ENCODE data around the gene NF2.

Gene NF2

DNA sequence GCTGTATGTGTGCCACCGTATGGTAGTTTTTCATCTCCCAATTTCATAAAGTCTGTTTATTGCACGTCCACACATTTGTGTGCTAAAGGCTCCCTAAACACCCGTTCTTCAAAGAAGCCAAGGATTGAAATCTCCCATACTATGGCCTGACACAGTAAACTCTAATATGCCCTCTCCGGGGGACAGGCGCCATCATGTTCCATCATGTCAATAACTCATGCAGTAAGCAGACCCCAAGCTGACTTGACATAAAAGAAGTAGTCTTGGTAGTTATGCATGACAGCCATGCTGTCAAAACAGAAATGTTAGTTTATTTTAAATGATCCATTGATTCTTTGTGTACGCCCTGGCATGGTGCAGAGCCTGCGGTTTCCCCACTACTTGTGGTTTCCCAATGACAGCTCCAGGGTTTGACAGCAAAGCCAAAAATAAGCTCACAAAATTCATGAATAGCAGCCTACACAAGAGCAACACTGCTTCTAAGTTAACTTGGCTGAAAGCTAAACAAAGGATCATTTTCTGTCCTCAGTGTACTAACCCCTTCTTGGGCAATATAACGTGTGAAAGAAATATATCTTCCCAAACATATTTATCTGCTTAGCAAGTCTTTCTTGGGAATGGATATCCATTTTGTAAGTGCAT is 59.9 kb downstream of the NF2 start:
- Histone ChIP-seq H3K4me3 (ENCODE audit: low read depth in 1 of 2, low read length in 1 of 2) (no peak overlapping the region), H3K36me3 (peaks cover 11% of the 10 kb centered on the region), H3K4me1 (ENCODE audit: control insufficient read depth in 1 of 2, insufficient read depth in 1 of 2, low read depth in 1 of 2, low read length in 1 of 2) (peaks cover 19 to 23% of the 10 kb centered on the region in 2 experiments), H3K27ac (no peak overlapping the region), H3K27me3 (no peaks in the 10 kb centered on the region), H3K9me3 (no peaks in the 10 kb centered on the region)
- TF ChIP-seq, protein P1, sequence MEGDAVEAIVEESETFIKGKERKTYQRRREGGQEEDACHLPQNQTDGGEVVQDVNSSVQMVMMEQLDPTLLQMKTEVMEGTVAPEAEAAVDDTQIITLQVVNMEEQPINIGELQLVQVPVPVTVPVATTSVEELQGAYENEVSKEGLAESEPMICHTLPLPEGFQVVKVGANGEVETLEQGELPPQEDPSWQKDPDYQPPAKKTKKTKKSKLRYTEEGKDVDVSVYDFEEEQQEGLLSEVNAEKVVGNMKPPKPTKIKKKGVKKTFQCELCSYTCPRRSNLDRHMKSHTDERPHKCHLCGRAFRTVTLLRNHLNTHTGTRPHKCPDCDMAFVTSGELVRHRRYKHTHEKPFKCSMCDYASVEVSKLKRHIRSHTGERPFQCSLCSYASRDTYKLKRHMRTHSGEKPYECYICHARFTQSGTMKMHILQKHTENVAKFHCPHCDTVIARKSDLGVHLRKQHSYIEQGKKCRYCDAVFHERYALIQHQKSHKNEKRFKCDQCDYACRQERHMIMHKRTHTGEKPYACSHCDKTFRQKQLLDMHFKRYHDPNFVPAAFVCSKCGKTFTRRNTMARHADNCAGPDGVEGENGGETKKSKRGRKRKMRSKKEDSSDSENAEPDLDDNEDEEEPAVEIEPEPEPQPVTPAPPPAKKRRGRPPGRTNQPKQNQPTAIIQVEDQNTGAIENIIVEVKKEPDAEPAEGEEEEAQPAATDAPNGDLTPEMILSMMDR (IDR thresholded peaks at IDR 0.05): no peak

DNA sequence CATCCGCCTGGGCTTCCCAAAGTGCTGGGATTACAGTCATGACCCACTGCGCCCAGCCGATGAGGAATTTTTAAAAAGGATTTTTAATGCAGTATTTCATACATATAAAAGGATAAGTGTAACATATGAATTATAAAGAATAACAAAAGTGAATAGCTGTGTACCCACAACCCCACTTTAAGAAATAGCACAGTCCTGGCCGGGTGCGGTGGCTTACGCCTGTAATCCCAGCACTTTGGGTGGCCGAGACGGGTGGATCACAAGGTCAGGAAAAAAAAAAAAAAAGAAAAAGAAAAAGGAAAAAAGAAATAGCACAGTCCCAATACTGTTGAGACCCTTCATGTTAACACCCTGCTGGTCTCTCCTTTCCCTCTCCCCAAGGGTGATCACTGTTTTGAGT is 62.1 kb downstream of the NF2 start:
- H3K4me1 ChIP-seq (ENCODE audit: control insufficient read depth in 1 of 2, insufficient read depth in 1 of 2, low read depth in 1 of 2, low read length in 1 of 2): peaks cover 0 to 4% of the 10 kb centered on the region in 2 experiments
- H3K27ac ChIP-seq: no peak overlapping the region
- TF ChIP-seq, protein P1 (IDR thresholded peaks at IDR 0.05): no peak
- no peaks in the 10 kb centered on the region for H3K27me3 ChIP-seq
- H3K9me3 ChIP-seq: no peaks in the 10 kb centered on the region
- no peak overlapping the region for H3K4me3 ChIP-seq (ENCODE audit: low read depth in 1 of 2, low read length in 1 of 2)
- peaks cover 21% of the 10 kb centered on the region for H3K36me3 ChIP-seq

DNA sequence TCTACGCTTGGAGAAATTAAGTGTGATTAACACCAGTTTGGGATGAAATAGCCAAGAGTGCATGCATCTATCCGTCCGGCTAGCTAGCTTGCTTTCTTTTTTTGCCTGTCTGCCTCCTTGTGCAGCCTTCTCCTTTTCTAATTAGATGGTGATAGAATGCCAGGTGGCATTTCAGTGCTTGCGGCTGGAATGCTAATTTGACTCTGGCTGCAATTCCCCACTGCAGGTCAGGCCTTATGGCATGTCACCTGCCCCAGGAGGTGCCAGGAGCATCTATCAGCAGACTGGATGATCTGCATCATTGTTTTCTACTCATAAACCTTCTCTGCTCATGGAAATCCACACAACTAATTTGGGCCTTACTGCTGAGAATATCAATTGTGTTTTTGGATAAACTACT is 65.2 kb downstream of the NF2 start:
- peaks cover 50% of the 10 kb centered on the region for H3K36me3 ChIP-seq

DNA sequence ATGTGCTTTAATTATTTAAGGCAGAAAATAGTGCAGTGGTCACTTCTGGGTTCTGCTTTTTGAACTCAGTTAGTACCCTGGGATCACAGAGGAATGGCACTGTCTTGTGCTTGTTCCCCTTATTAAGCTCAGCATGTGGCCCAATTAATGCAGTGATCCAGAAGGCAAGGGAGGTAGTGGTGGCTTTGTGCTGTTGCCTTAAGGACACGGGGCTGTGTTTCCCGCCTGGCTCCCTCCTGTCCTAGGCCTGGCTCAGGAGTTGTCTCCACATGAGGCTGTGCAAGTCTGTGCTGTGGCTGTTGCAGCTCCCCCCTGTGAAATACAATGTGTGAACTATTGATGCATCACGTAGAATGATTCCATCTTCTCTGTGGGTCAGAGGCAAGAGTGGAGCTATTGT is 67.2 kb downstream of the NF2 start:
- Histone ChIP-seq H3K4me3 (ENCODE audit: low read depth in 1 of 2, low read length in 1 of 2) (no peak overlapping the region), H3K36me3 (peaks cover 64% of the 10 kb centered on the region), H3K27ac (no peak overlapping the region), H3K9me3 (no peaks in the 10 kb centered on the region), H3K27me3 (no peaks in the 10 kb centered on the region), H3K4me1 (ENCODE audit: control insufficient read depth in 1 of 2, insufficient read depth in 1 of 2, low read depth in 1 of 2, low read length in 1 of 2) (no peaks in the 10 kb centered on the region)
- TF ChIP-seq, protein P1 (IDR thresholded peaks at IDR 0.05): no peak

More for the DNA sequence above, 65.2 kb downstream of the NF2 start:
- Histone ChIP-seq H3K4me1 (ENCODE audit: control insufficient read depth in 1 of 2, insufficient read depth in 1 of 2, low read depth in 1 of 2, low read length in 1 of 2) (no peaks in the 10 kb centered on the region), H3K27ac (no peak overlapping the region), H3K4me3 (ENCODE audit: low read depth in 1 of 2, low read length in 1 of 2) (no peak overlapping the region), H3K9me3 (no peaks in the 10 kb centered on the region), H3K27me3 (no peaks in the 10 kb centered on the region)
- TF ChIP-seq, protein P1 (IDR thresholded peaks at IDR 0.05): no peak

DNA sequence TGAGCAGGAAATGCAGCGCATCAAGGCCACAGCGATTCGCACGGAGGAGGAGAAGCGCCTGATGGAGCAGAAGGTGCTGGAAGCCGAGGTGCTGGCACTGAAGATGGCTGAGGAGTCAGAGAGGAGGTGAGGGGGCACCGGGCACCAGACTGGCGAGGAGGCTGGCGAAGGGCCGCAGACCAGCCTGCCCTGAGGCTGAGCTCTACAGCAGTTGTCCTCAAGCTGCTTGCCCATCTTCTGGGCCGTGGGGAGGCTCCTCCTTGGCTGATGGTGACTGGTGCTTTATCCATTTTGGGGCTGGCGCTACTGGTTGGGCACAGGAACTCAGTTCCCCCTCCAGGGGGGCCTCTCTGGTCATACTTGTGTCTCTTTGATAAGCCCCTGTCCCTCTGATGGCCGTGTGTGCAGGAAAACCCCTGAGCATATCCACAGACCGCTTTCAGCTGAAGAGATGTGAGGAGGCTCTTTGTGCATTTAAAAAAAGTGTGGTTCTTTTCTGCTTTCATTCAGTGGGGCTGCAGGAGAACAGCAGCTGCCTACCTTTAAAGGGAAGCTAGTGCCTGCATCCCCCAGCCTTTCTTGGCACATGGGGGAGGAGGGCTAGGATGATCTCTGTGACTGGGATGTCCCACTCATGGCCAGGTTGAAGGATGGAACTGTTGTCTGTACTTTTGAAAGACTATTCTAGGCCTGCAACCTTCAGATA is 70.1 kb downstream of the NF2 start:
- Histone ChIP-seq H3K27ac (no peak overlapping the region), H3K4me1 (ENCODE audit: control insufficient read depth in 1 of 2, insufficient read depth in 1 of 2, low read depth in 1 of 2, low read length in 1 of 2) (no peaks in the 10 kb centered on the region), H3K4me3 (ENCODE audit: low read depth in 1 of 2, low read length in 1 of 2) (no peak overlapping the region), H3K36me3 (peaks cover 84% of the 10 kb centered on the region), H3K9me3 (no peaks in the 10 kb centered on the region), H3K27me3 (no peaks in the 10 kb centered on the region)
- TF ChIP-seq, protein P1 (IDR thresholded peaks at IDR 0.05): no peak
